Stimulated activated effector memory CD8-positive, alpha-beta T cell treated with anti-CD3 and anti-CD28 coated beads, Interleukin-12 subunit alpha, Interleukin-12 subunit beta, amount 100 ng/mL, for 72 hours (primary cell): Measurements from ENCODE around the gene AGK.

Experiments used
- ATAC-seq: fragments of 150-1000 bp; cut with Tn5 transposase; 2 replicates; pipeline ENCODE4 v1.10.0; 2021
- DNase-seq, 2 donors: peaks; one replicate each; pipeline ENCODE4 v3.0.0; 2021 to 2022; ENCODE audit warnings: low spot score in 2 of 2
- H3K27ac Mint-ChIP-seq: one replicate; pipeline ENCODE4 v1.8.0; 2022; ENCODE audit warnings: mild to moderate bottlenecking, mixed read lengths
- H3K36me3 Mint-ChIP-seq: one replicate; pipeline ENCODE4 v1.8.0; 2022; ENCODE audit warnings: mild to moderate bottlenecking, mixed read lengths
- H3K4me1 Mint-ChIP-seq: one replicate; pipeline ENCODE4 v1.8.0; 2022; ENCODE audit warnings: mixed read lengths
- H3K4me3 Mint-ChIP-seq: one replicate; pipeline ENCODE4 v1.8.0; 2022; ENCODE audit warnings: mild to moderate bottlenecking, mixed read lengths
- H3K9me3 Mint-ChIP-seq: one replicate; pipeline ENCODE4 v1.8.0; 2022; ENCODE audit warnings: mixed read lengths

Gene AGK, protein sequence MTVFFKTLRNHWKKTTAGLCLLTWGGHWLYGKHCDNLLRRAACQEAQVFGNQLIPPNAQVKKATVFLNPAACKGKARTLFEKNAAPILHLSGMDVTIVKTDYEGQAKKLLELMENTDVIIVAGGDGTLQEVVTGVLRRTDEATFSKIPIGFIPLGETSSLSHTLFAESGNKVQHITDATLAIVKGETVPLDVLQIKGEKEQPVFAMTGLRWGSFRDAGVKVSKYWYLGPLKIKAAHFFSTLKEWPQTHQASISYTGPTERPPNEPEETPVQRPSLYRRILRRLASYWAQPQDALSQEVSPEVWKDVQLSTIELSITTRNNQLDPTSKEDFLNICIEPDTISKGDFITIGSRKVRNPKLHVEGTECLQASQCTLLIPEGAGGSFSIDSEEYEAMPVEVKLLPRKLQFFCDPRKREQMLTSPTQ

DNA sequence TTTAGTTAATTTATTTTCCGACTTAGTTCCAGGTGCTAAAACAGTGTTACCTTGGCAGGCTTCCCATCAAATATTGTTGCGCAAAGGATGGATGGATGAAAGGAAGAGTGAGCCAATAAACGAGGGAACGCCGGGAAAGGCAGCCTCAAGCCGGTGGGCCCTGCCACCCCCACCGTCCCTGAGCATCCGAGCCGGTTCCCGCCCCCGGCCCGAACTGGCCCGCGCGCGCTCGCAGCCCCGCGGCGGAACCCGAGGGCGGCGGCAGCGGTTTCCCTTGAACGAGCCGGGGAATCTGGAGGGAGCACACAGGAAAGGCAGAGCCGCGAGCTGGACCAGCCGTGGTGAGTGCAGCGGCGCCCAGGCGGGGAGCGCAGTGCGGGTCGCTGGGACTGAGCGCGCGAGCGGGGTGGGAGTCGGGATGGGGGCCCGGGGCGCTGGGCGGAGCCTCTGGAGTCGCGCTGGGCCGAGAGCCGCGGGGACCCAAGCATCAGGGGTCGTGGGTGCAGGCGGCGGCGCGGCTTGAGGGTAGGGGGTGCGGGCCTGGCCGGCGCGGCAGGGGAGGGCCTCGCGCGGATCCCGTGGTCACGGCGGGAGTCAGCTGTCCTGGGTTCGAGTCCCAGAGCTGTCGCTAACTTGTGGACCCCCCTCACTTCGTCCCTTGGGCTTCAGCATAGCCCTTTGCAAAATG is at the start of gene AGK:
TSS of gene AGK (plus strand) at position 317 of the 688 bp plus-strand sequence. CDS start 4,057 bp downstream, outside the sequence.
- DNase-seq (peak; percentile 76 to 90), ATAC-seq (peak; percentile 95)
- peak within 1 kb of the TSS; percentile 96 for H3K27ac Mint-ChIP-seq
- peak within 1 kb of the TSS; percentile 85 for H3K4me3 Mint-ChIP-seq
- H3K36me3 Mint-ChIP-seq = peaks cover 31% of the 10 kb centered on the region
- peaks cover 48% of the 10 kb centered on the region for H3K4me1 Mint-ChIP-seq
- H3K9me3 Mint-ChIP-seq = no peaks in the 10 kb centered on the region

GRCh38 chr7:141501451-141501850 is 49.8 kb upstream of the AGK start:
- no peak overlapping the region for H3K4me3 Mint-ChIP-seq
- no peaks in the 10 kb centered on the region for H3K9me3 Mint-ChIP-seq
- H3K4me1 Mint-ChIP-seq = no peaks in the 10 kb centered on the region
- H3K36me3 Mint-ChIP-seq = no peaks in the 10 kb centered on the region
- H3K27ac Mint-ChIP-seq = no peak overlapping the region
- no peak for DNase-seq
- ATAC-seq = no peak

- DNase-seq = no peak
- peaks cover 11% of the 10 kb centered on the region for H3K4me1 Mint-ChIP-seq
- H3K27ac Mint-ChIP-seq = no peak overlapping the region
- H3K36me3 Mint-ChIP-seq = no peaks in the 10 kb centered on the region
- no peak for ATAC-seq
- H3K4me3 Mint-ChIP-seq = peak overlapping the region; percentile 57
- no peaks in the 10 kb centered on the region for H3K9me3 Mint-ChIP-seq
These were observed 39.9 kb upstream of the AGK start for GRCh38 chr7:141511316-141511675.

DNA sequence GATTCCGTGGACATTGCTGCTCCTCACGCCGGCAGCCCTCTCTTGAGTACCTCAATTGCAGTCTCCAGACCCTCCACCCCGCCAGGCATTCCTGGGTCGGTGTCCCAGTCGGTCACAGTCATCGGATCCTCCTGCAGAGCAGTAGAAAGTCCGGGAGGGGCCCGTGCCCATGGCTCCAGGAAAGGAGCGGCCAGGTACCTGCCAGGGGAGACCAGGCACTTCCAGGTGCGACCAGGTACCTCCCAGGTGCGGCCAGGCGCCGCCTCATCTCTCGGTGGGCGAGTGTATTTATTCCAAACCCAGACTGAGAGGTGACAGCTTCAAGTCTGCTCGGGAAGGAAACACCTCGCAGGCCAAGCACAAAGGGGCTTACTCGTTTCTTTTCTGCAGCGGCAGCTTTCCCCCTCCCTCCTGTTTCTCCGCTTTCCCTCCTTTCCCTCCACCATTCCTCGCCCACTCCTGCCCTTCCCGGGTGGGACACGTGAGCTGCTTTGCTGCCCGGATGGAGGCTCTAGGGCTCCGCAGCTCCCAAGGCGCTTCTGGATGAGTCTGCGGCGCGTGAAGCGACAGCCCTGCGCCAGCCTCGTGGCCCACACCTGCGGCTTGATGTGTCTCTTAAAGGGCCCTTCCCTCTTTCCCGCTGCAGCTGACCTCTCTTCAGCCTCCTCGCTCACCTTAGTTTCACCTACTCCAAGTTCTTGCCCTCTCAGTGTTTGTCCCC is 39.4 kb upstream of the AGK start:
- Mint-ChIP-seq H3K9me3 (no peaks in the 10 kb centered on the region), H3K4me3 (peak overlapping the region; percentile 57)
- ATAC-seq = peak; percentile 43

GRCh38 chr7:141512597-141512996 is 38.6 kb upstream of the AGK start:
- Mint-ChIP-seq H3K4me3 (peak overlapping the region; percentile 57), H3K27ac (no peak overlapping the region), H3K9me3 (no peaks in the 10 kb centered on the region), H3K36me3 (no peaks in the 10 kb centered on the region), H3K4me1 (peaks cover 11% of the 10 kb centered on the region)
- DNase-seq (no peak), ATAC-seq (peak; percentile 75)

More for the DNA sequence above, 39.4 kb upstream of the AGK start:
- Mint-ChIP-seq H3K27ac (no peak overlapping the region), H3K4me1 (peaks cover 11% of the 10 kb centered on the region), H3K36me3 (no peaks in the 10 kb centered on the region)
- DNase-seq = no peak

DNA sequence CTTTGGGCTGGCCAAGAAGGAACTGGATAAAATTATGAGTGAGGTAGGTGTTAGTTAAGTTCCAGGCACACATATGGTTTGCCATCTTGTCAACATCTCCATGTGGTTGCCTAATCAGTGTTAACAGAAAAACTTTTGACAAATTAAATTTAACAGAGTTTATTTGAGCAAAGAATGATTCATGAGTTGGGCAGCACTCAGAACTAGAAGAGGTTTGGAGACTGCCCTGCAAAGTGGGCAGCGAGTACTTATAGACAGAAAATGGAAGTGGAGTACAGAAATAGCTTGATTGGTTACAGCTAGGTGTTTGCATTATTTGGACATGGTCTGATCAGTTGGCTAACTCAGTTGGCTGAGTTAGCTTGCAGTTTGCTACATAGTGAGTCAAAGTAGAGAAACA is 37.5 kb upstream of the AGK start:
- ATAC-seq = no peak
- peaks cover 11% of the 10 kb centered on the region for H3K4me1 Mint-ChIP-seq
- DNase-seq = no peak
- no peaks in the 10 kb centered on the region for H3K36me3 Mint-ChIP-seq
- no peak overlapping the region for H3K4me3 Mint-ChIP-seq
- no peak overlapping the region for H3K27ac Mint-ChIP-seq
- H3K9me3 Mint-ChIP-seq = no peaks in the 10 kb centered on the region

GRCh38 chr7:141515941-141516340 is 35.3 kb upstream of the AGK start:
- H3K36me3 Mint-ChIP-seq = no peaks in the 10 kb centered on the region
- no peak for ATAC-seq
- H3K9me3 Mint-ChIP-seq = no peaks in the 10 kb centered on the region
- no peak overlapping the region for H3K27ac Mint-ChIP-seq
- H3K4me1 Mint-ChIP-seq = peaks cover 20% of the 10 kb centered on the region
- no peak overlapping the region for H3K4me3 Mint-ChIP-seq
- DNase-seq = no peak

DNA sequence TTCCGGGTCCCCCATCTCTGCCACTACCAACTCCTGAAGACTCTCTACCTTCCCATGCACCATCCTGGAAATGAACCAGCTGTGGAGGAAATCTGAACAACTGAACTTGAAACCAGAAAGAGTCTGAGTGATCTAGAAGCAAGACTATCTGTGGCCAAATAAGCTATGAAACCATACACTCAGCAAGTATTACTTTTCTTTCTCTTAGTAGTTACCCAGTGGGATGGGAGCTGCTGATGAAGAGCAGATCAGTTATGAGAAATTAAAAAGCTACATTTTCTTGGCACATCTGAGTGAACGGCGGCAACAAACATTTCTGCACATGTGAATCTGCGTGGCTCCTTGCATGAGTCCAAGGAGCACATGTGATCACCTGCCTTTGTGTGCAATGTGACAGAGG is 31.6 kb upstream of the AGK start:
- Mint-ChIP-seq H3K4me1 (peaks cover 9% of the 10 kb centered on the region), H3K9me3 (no peaks in the 10 kb centered on the region), H3K36me3 (no peaks in the 10 kb centered on the region), H3K4me3 (no peak overlapping the region), H3K27ac (no peak overlapping the region)
- DNase-seq (no peak), ATAC-seq (peak; percentile 65)

DNA sequence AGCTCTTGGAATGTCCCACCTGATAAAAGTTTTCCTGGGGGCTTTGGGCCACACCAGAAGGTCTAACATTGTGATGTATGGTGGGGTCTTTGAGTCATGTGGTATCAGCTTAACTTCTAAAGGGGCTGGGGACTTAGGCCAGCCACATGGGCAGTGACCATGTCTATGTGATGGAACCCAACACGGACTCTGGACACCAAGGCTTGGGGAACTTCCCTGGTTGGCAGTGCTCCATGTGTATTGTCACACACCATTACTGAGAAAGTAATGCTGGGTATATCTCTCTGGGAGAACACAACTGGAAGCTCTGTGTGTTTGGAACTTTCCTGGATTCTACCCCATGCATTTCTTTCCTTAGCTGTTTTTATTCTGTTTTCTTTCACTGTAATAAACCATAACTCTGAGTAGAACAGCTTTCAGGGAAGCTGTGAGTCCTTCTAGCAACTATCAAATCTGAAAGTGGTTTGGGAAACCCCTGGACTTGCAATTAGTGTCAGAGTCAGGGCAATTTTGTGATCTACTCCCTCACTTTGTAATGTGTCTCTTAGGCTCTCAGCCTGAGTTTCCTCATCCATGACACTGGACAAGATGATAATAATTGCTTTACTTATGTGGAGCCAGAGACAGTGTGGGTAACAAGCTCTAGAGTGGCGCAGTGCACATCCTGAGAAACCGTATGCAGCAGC is 28.4 kb upstream of the AGK start:
- ATAC-seq (peak; percentile 64), DNase-seq (no peak)
- Mint-ChIP-seq H3K9me3 (no peaks in the 10 kb centered on the region), H3K4me1 (peaks cover 9% of the 10 kb centered on the region), H3K36me3 (no peaks in the 10 kb centered on the region), H3K4me3 (no peak overlapping the region), H3K27ac (no peak overlapping the region)

DNA sequence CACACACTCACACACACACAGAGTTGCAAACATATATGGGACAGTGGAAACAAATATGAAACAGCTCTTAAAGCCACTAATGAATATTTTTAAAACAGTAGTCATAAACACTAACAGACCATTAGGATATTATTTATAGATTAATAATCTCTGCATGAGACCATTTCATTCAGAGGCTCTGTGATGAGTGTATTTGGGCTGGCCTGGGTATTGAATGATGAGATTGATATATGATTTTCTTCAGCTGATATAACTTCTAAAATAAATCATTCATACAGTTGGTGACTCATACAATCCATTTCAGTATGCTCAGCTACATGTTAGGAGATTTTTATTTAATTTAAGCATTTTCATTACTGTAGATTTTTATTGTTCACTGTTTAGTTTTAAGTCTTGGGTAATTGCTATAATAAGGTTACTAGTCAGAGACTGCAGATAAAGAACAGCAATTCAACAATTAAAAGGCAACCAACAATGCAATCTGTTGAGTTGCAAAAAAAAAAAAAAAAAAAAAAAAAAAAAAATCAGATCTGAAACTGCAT is 25.2 kb upstream of the AGK start:
- no peak overlapping the region for H3K4me3 Mint-ChIP-seq
- no peak for DNase-seq
- H3K9me3 Mint-ChIP-seq = no peaks in the 10 kb centered on the region
- no peaks in the 10 kb centered on the region for H3K4me1 Mint-ChIP-seq
- no peak overlapping the region for H3K27ac Mint-ChIP-seq
- no peaks in the 10 kb centered on the region for H3K36me3 Mint-ChIP-seq
- no peak for ATAC-seq

DNA sequence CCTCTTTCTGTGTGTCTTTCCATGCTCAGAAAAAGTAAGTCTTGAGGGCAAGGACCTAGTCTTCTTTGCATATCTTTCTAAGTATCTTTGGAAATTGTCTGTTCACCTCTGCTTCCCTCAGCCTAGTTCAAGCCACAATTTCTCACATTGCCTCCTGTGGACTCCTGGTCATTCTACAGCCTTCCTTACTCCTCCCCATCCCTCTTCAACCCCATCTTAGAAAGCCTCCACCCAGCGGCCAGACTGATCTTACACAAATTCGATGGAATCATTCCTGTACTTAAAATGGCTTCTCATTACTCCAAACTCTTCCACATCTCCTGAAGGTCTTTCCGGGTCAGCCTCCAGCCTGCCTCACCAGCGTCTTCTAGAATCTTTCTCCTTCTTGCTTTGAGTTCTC is 24.1 kb upstream of the AGK start:
- H3K4me3 Mint-ChIP-seq = no peak overlapping the region
- no peaks in the 10 kb centered on the region for H3K4me1 Mint-ChIP-seq
- no peak for DNase-seq
- no peaks in the 10 kb centered on the region for H3K36me3 Mint-ChIP-seq
- no peak overlapping the region for H3K27ac Mint-ChIP-seq
- no peaks in the 10 kb centered on the region for H3K9me3 Mint-ChIP-seq
- ATAC-seq = no peak

DNA sequence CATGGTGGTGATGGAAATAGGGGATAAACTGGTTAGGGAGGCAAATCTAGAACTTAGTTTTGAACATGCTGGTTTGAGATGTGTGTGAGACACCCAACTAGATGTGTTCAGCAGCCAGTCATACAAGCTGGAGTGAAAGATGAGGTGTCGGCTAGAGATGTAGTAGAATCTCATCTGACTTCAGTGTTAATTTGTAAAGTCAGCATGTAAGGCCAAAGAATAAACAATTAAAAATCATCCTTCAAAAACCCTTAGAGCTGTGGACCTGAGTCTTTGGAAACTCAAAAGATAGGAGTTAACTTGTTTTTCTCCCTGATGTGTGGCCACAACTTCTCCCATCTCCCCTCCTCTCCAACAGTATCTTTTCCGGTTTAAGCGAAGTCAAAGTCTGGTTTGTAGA is 22.8 kb upstream of the AGK start:
- H3K9me3 Mint-ChIP-seq = no peaks in the 10 kb centered on the region
- DNase-seq = no peak
- ATAC-seq = no peak
- no peak overlapping the region for H3K4me3 Mint-ChIP-seq
- no peaks in the 10 kb centered on the region for H3K36me3 Mint-ChIP-seq
- H3K4me1 Mint-ChIP-seq = no peaks in the 10 kb centered on the region
- H3K27ac Mint-ChIP-seq = no peak overlapping the region

DNA sequence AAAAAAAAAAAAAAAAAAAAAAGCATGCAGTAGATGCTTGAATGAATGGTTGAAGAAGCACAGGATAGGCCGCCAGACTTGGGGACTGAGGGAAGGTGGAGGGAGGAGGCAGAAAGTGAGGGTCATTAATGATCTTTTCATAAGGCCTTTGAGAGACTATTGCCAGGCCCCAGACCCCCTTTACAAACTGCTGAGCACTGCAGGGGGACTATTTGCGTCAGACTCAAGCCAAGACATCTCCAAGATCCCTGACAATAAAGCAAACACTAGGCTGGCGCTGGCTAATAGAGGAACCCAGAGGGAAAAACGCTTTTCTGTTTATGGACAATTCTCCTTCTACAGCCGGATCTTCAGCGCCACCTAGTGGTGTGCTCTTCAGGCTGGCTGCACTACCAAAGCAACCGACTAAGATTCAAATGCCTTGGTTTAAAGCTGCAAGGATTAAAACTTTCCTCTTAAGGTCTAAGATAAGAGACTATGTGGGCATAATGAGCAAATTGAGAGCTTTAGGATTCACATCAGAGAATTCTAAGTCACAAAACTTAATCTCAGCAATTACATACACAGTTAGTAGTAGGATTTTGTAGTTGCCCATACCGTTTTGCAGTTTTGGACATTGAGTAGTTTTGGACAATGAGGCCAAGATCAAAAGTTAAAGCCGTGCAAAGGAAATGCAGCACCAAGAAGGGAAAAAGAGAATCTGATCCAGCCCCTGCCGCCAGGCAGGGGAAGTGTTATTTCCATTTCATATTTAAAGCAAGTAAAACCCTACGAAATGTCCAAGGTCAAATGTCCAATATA is 17.9 kb upstream of the AGK start:
- DNase-seq = peak; percentile 46 to 76
- no peak overlapping the region for H3K27ac Mint-ChIP-seq
- no peak overlapping the region for H3K4me3 Mint-ChIP-seq
- H3K9me3 Mint-ChIP-seq = no peaks in the 10 kb centered on the region
- peak; percentile 59 for ATAC-seq
- no peaks in the 10 kb centered on the region for H3K4me1 Mint-ChIP-seq
- no peaks in the 10 kb centered on the region for H3K36me3 Mint-ChIP-seq
